ENCODE data around the gene CADPS. TPM values are rescaled to one million over a fixed set of nuclear protein-coding genes. Genes with fewer than 3 reads are reported as not detected.

The CADPS gene
- total RNA-seq, 4 donors from 2014 or later: 0.82 to 13.2 TPM; not detected in 2

DNA sequence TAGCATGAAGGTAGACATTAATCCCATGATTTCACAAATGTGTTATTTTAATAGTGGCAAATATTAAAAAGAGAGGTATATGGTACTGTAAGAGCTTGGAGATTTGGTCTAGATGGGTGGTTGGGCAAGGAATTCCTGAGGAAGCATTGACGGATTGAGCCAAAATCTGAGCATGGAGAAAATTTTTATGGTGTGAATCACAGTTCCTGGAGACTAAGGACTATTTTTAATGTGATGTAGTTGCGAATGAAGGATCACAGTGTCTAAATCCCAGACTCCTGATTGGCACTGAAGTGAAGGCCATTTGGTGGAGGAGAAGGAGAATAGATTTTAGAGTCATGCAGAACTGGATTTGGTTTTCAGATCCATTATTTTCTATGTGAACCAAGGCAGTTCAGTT, 313.2 kb downstream of the CADPS start:
- H3K36me3 ChIP-seq: no peaks in the 10 kb centered on the region
- no peak for DNase-seq
- no peaks in the 10 kb centered on the region for H3K27me3 ChIP-seq
- TF ChIP-seq POLR2A (IDR thresholded peaks at IDR 0.05): no peak
- TF ChIP-seq, protein P1, sequence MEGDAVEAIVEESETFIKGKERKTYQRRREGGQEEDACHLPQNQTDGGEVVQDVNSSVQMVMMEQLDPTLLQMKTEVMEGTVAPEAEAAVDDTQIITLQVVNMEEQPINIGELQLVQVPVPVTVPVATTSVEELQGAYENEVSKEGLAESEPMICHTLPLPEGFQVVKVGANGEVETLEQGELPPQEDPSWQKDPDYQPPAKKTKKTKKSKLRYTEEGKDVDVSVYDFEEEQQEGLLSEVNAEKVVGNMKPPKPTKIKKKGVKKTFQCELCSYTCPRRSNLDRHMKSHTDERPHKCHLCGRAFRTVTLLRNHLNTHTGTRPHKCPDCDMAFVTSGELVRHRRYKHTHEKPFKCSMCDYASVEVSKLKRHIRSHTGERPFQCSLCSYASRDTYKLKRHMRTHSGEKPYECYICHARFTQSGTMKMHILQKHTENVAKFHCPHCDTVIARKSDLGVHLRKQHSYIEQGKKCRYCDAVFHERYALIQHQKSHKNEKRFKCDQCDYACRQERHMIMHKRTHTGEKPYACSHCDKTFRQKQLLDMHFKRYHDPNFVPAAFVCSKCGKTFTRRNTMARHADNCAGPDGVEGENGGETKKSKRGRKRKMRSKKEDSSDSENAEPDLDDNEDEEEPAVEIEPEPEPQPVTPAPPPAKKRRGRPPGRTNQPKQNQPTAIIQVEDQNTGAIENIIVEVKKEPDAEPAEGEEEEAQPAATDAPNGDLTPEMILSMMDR (IDR thresholded peaks at IDR 0.05): no peak
- no peak overlapping the region for H3K27ac ChIP-seq
- intact Hi-C loops (cut with DNase I; ENCODE audit: low total_unique reads): no loop called here
- no peak overlapping the region for H3K4me3 ChIP-seq
- no peaks in the 10 kb centered on the region for H3K9me3 ChIP-seq
- H3K4me1 ChIP-seq: no peaks in the 10 kb centered on the region

GRCh38 chr3:62559831-62560445, 315.3 kb downstream of the CADPS start:
- Histone ChIP-seq H3K27me3 (no peaks in the 10 kb centered on the region), H3K4me3 (no peak overlapping the region), H3K27ac (no peak overlapping the region), H3K36me3 (no peaks in the 10 kb centered on the region), H3K4me1 (no peaks in the 10 kb centered on the region), H3K9me3 (no peaks in the 10 kb centered on the region)
- TF ChIP-seq, protein P1 (IDR thresholded peaks at IDR 0.05): no peak
- intact Hi-C loops (cut with DNase I; ENCODE audit: low total_unique reads): no loop called here
- no peak for DNase-seq

DNA sequence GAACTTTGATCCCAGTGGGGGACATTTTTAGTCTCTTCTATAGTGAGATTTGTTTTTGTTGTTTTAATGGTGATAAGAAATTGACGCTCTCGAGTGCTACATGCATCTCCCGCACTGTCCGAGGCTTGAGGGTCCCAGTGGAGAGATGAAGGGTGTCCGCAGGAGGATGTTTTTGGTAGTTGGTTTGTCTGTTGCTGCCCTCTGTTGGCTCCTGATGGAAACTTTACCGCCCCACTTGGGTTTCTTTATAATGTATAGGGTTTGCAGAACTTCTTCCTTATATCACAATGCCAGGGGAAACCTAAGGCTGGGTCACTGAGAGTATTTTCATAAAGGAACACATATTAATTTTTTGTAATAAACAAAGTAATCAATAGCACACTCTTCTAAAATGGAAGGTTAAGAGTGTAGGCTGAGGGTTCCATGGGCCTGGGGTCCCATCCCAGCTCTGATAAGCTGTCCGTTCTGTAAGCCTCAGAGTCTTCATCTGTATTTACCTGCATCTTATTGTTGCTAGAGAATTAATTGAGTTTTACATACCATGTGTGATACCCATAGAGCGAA, 316.6 kb downstream of the CADPS start:
- H3K27me3 ChIP-seq: no peaks in the 10 kb centered on the region
- DNase-seq: no peak
- intact Hi-C loops (cut with DNase I; ENCODE audit: low total_unique reads): no loop called here
- no peaks in the 10 kb centered on the region for H3K4me1 ChIP-seq
- no peaks in the 10 kb centered on the region for H3K9me3 ChIP-seq
- no peaks in the 10 kb centered on the region for H3K36me3 ChIP-seq
- TF ChIP-seq, protein P1 (IDR thresholded peaks at IDR 0.05): no peak
- no peak for TF ChIP-seq POLR2A (IDR thresholded peaks at IDR 0.05)
- no peak overlapping the region for H3K27ac ChIP-seq
- H3K4me3 ChIP-seq: no peak overlapping the region

GRCh38 chr3:62557983-62558382, 317.2 kb downstream of the CADPS start:
- no peak for DNase-seq
- H3K36me3 ChIP-seq: no peaks in the 10 kb centered on the region
- H3K4me3 ChIP-seq: no peak overlapping the region
- H3K27ac ChIP-seq: no peak overlapping the region
- intact Hi-C loops (cut with DNase I; ENCODE audit: low total_unique reads): no loop called here
- no peaks in the 10 kb centered on the region for H3K4me1 ChIP-seq
- no peaks in the 10 kb centered on the region for H3K27me3 ChIP-seq
- H3K9me3 ChIP-seq: no peaks in the 10 kb centered on the region
- TF ChIP-seq, protein P1 (IDR thresholded peaks at IDR 0.05): no peak
- no peak for TF ChIP-seq POLR2A (IDR thresholded peaks at IDR 0.05)

DNA sequence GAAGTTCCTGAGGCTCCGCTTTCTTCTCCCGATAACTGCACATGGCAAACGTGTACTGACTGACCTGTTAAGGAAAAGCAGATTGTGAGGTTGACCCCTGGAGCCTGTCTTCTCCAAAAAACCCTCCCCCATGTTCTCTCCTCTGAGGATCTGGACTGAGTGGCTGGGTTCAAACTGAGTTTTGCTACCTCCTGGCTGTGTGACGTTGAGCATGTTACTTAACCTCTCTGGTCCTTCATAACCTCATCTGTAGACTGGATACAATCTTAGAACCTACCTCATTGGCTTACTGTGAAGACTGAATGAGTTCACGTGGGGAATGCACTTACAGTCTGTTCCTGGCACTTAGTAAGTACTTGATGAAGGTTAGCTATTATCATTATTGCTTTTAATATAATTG, 317.8 kb downstream of the CADPS start:
- no peaks in the 10 kb centered on the region for H3K4me1 ChIP-seq
- no peak overlapping the region for H3K27ac ChIP-seq
- no peaks in the 10 kb centered on the region for H3K36me3 ChIP-seq
- no peaks in the 10 kb centered on the region for H3K27me3 ChIP-seq
- H3K9me3 ChIP-seq: no peaks in the 10 kb centered on the region
- TF ChIP-seq POLR2A (IDR thresholded peaks at IDR 0.05): no peak
- TF ChIP-seq, protein P1 (IDR thresholded peaks at IDR 0.05): no peak
- intact Hi-C loops (cut with DNase I; ENCODE audit: low total_unique reads): no loop called here
- DNase-seq: no peak
- no peak overlapping the region for H3K4me3 ChIP-seq
